Left lung (tissue), 10 donors: ENCODE data around the gene NOM1. TPM values are rescaled to one million over a fixed set of nuclear protein-coding genes. Genes with fewer than 3 reads are reported as not detected.

Source experiments
- ATAC-seq: fragments of 200-7000 bp; cut with Tn5 transposase; one replicate; pipeline ENCODE4 v1.9.1; 2020; ENCODE audit warnings: moderate library complexity
- DNase-seq, 4 donors: peaks; one replicate each; pipeline ENCODE4 v3.0.0-alpha.2; 2013 to 2020
- H3K27ac ChIP-seq, 2 donors: fragments of 200-600 bp; sonication (generic) in 1 of 2; one replicate each; pipeline versions ENCODE4 v1.5.0 to v1.8.0; 2020 to 2021
- H3K27me3 ChIP-seq, 2 donors: fragments of 200-600 bp; sonication (generic) in 1 of 2; one replicate each; pipeline versions ENCODE4 v1.5.0 to v1.8.0; 2020 to 2021
- H3K36me3 ChIP-seq, 2 donors: fragments of 200-600 bp; sonication (generic) in 1 of 2; one replicate each; pipeline versions ENCODE4 v1.5.0 to v1.8.0; 2020 to 2021
- H3K4me1 ChIP-seq, 2 donors: fragments of 200-600 bp; one replicate each; pipeline ENCODE4 v1.8.0; 2021
- H3K4me3 ChIP-seq, 2 donors: fragments of 200-600 bp; sonication (generic) in 1 of 2; one replicate each; pipeline versions ENCODE4 v1.5.0 to v1.8.0; 2020 to 2021; ENCODE audit warnings: mild to moderate bottlenecking in 1 of 2
- H3K9me3 ChIP-seq, 2 donors: fragments of 200-600 bp; sonication (generic) in 1 of 2; one replicate each; pipeline versions ENCODE4 v1.5.0 to v1.8.0; 2020 to 2021
- intact Hi-C, 2 donors: fragments of 100-400 bp; cut with DNase I; formaldehyde crosslinking; loops; one replicate each; pipeline versions ENCODE4 v1.11.2 to v1.14.2; 2022
- polyA plus RNA-seq, 6 donors: library from polyadenylated mRNA; unstranded; fragments of 120-200 nt; gene quantifications; one replicate each; pipeline ENCODE4 v1.2.1, GENCODE V29; 2013; ENCODE audit not compliant: insufficient read length in 6 of 6
- total RNA-seq, 2 donors: library from RNA; stranded (reverse); fragmentation: NEBNext Ultra II Directional; extraction: Animal tissue kit (Norgen Biotek cat#: 25700); gene quantifications; one replicate each; pipeline ENCODE4 v1.2.1, GENCODE V29; 2021
- TF ChIP-seq, protein P1 (sequence below), 2 donors: fragments of 200-600 bp; sonication (generic) in 1 of 2; IDR thresholded peaks; one replicate each; pipeline versions ENCODE4 v1.5.0 to v1.8.0; 2021; ENCODE audit warnings: antibody characterized with exemption in 2 of 2
- donor health status: DM: no; HTN: yes; CAD: no.
- donor health status: DM: no; HTN: no; CAD: no.

NOM1 gene
- total and polyA plus RNA-seq, 8 donors: 14.3 to 36.4 (median 29.4) TPM

DNA sequence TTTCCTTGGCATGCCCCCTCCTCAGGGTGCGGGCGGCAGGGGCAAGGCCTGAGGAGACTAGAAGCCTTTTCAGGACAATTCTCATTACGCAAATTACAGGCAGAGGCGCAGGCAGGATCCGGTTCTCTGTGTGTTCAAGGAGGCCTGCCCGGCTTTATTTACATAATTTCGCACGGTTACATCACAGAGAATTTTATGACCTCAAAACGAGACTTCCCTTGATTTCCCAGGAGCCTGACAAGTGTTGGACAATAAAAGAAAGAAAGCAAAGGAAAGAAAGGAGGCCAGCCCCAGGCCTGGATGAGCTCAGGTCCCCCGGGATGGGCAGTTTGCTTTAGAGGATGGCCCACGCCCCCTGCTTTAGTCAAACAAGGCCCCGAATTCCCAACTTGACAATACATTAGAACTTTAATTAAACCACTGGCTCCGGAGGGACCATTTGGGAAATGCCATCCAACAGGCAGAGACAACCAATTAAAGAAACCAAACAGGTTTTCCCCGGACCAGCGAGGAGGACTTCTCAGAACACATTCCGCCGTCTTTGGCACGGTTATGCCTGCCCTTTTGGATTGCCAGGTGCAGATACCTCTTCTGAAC lies 58.1 kb downstream of the NOM1 start:
- Histone ChIP-seq H3K36me3 (no peaks in the 10 kb centered on the region), H3K27ac (no peak overlapping the region), H3K4me1 (peaks cover 0 to 55% of the 10 kb centered on the region in 2 donors), H3K27me3 (peaks cover 95 to 98% of the 10 kb centered on the region in 2 donors), H3K9me3 (no peaks in the 10 kb centered on the region), H3K4me3 (no peak overlapping the region)
- TF ChIP-seq, protein P1, sequence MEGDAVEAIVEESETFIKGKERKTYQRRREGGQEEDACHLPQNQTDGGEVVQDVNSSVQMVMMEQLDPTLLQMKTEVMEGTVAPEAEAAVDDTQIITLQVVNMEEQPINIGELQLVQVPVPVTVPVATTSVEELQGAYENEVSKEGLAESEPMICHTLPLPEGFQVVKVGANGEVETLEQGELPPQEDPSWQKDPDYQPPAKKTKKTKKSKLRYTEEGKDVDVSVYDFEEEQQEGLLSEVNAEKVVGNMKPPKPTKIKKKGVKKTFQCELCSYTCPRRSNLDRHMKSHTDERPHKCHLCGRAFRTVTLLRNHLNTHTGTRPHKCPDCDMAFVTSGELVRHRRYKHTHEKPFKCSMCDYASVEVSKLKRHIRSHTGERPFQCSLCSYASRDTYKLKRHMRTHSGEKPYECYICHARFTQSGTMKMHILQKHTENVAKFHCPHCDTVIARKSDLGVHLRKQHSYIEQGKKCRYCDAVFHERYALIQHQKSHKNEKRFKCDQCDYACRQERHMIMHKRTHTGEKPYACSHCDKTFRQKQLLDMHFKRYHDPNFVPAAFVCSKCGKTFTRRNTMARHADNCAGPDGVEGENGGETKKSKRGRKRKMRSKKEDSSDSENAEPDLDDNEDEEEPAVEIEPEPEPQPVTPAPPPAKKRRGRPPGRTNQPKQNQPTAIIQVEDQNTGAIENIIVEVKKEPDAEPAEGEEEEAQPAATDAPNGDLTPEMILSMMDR (IDR thresholded peaks at IDR 0.05): no peak
- no peak for ATAC-seq
- intact Hi-C loops: no loop called here
- DNase-seq: peak in 1 of 4 donors; percentile 32

DNA sequence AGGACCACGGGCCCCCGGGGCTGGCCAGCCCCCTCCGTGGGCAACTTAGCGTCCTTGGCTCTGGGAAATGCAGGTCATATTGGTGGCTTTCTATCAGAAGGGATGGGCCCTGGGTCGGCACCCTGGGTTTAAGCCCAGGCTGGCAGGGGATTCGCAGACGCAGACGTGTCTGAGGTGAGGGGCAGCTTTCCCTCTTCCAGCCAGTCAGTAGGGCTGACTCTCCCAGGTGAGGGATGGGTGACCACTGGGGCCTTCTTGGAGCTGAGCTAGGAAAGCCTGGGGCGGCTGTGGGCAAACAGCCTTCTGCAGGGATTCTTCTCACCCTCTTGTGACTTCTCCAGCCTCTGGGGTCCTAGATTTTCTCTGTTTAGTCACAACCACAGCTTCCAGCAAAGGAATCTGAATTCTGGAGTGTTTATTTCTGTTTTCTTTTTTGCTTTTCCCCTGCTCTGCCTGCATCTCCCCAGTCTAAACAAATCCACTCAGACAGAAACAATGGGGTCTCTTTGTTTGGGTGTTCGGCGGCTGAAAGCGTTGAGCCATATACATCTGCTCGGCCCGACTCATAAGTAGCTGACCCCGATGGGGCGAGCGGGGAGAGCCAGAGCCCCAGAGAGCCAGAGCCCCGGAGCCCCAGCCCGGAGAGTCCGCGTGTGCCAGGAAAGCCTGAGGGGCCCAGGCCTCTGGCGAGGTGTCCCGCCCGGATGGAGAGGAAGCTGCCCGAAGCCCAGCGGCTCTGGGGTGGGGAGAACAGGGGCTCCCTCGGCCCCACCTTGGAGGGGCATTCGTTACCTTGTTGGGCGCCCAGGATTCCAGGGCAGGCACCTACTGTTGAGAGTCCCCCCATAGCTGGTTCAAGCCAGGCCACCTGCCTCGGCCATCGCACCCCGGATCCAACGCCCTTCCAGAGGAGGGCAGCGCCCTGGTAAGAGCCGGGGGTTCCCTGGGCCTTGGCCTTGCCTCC lies 59.0 kb downstream of the NOM1 start:
- DNase-seq (peak in 1 of 4 donors; percentile 55), ATAC-seq (no peak)
- Histone ChIP-seq H3K36me3 (no peaks in the 10 kb centered on the region), H3K27ac (no peak overlapping the region), H3K4me1 (peaks cover 0 to 53% of the 10 kb centered on the region in 2 donors), H3K4me3 (no peak overlapping the region), H3K27me3 (peaks cover 95 to 98% of the 10 kb centered on the region in 2 donors), H3K9me3 (no peaks in the 10 kb centered on the region)
- intact Hi-C loops: no loop called here
- TF ChIP-seq, protein P1 (IDR thresholded peaks at IDR 0.05): no peak

GRCh38 chr7:157009170-157009777 lies 59.8 kb downstream of the NOM1 start:
- TF ChIP-seq, protein P1 (IDR thresholded peaks at IDR 0.05): no peak
- intact Hi-C loops: no loop called here

DNA sequence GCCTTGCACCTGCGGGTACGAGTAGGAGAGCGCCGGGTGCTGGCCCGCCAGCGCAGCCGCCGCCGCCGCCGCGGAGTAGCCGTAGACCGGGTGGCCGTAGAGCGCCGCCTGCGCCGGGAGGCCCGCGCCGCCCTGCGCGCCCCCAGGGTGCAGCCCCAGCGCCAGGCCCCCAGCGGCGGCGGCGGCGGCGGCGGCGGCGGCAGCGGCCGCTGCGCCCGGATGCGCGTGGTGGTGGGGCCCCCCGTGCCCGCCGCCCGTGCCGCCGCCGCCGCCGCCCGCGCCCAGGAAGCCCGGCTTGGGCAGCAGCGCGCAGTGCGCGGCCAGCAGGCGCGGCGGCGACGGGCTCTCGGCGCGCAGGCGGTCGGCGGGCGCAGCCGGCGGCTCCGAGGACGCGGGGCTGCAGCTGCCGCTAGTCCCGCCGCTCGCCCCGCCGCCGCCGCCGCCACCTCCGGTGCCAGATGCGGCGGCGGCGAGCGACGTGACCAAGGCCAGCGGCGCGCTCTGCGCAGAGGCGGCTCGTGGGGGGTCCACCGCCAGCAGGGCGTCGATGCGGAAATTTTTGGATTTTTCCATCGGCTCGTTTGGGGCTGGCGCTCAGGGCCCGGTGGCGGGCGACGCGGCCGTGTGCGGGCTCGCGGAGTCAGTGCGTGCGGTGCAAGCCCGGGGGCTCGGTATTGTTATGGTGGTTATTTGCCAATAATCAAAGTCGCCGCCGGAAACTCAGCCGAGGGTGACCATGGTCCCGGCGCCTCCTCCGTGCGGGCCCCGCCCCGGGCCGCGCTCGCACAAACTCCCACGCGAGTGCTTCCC lies 60.5 kb downstream of the NOM1 start:
- Histone ChIP-seq H3K36me3 (no peaks in the 10 kb centered on the region), H3K4me1 (peaks cover 0 to 40% of the 10 kb centered on the region in 2 donors), H3K27ac (no peak overlapping the region), H3K27me3 (peaks cover 94 to 98% of the 10 kb centered on the region in 2 donors), H3K4me3 (peak overlapping the region; percentile 33 to 52), H3K9me3 (no peaks in the 10 kb centered on the region)
- ATAC-seq (peak; percentile 45), DNase-seq (peak in 1 of 4 donors; percentile 69)
- intact Hi-C loops: no loop called here
- TF ChIP-seq, protein P1 (IDR thresholded peaks at IDR 0.05): no peak

More at GRCh38 chr7:157009170-157009777, 59.8 kb downstream of the NOM1 start:
- Histone ChIP-seq H3K36me3 (no peaks in the 10 kb centered on the region), H3K27me3 (peaks cover 95 to 98% of the 10 kb centered on the region in 2 donors), H3K9me3 (no peaks in the 10 kb centered on the region), H3K4me3 (peak overlapping the region in 1 of 2 donors; percentile 17), H3K27ac (no peak overlapping the region), H3K4me1 (peaks cover 0 to 45% of the 10 kb centered on the region in 2 donors)
- no peak for ATAC-seq
- peak in 1 of 4 donors; percentile 77 for DNase-seq
